GM10847 (cell line): ENCODE results near the gene SLC24A3.

Source experiments
- POLR2A ChIP-seq: IDR thresholded peaks from 2 replicates; pipeline ENCODE4 v1.6.1; 2011; ENCODE audit not compliant: insufficient read length; ENCODE audit errors: extremely low read depth

The SLC24A3 gene

GRCh38 chr20:19451231-19451922, 238.9 kb downstream of the SLC24A3 start:
- no peak for TF ChIP-seq POLR2A

- TF ChIP-seq POLR2A: no peak
Measured at GRCh38 chr20:19451923-19452295, 239.5 kb downstream of the SLC24A3 start.

GRCh38 chr20:19453410-19453809, 241.0 kb downstream of the SLC24A3 start:
- no peak for TF ChIP-seq POLR2A

GRCh38 chr20:19453862-19454261, 241.4 kb downstream of the SLC24A3 start:
- no peak for TF ChIP-seq POLR2A

- TF ChIP-seq POLR2A: no peak
Measured at GRCh38 chr20:19456595-19457395, 244.4 kb downstream of the SLC24A3 start.

GRCh38 chr20:19457611-19458010, 245.2 kb downstream of the SLC24A3 start:
- no peak for TF ChIP-seq POLR2A

GRCh38 chr20:19460386-19460785, 247.9 kb downstream of the SLC24A3 start:
- TF ChIP-seq POLR2A: no peak

- no peak for TF ChIP-seq POLR2A
Measured at GRCh38 chr20:19462491-19462890, 250.0 kb downstream of the SLC24A3 start.

GRCh38 chr20:19463597-19463996, 251.2 kb downstream of the SLC24A3 start:
- no peak for TF ChIP-seq POLR2A

- no peak for TF ChIP-seq POLR2A
Measured at GRCh38 chr20:19465536-19465935, 253.1 kb downstream of the SLC24A3 start.

- TF ChIP-seq POLR2A: no peak
Measured at GRCh38 chr20:19466206-19466928, 253.9 kb downstream of the SLC24A3 start.

GRCh38 chr20:19473216-19473921, 260.9 kb downstream of the SLC24A3 start:
- no peak for TF ChIP-seq POLR2A

- TF ChIP-seq POLR2A: no peak
Measured at GRCh38 chr20:19473922-19474286, 261.5 kb downstream of the SLC24A3 start.

- no peak for TF ChIP-seq POLR2A
Measured at GRCh38 chr20:19478320-19478895, 266.0 kb downstream of the SLC24A3 start.

GRCh38 chr20:19482726-19483125, 270.3 kb downstream of the SLC24A3 start:
- TF ChIP-seq POLR2A: no peak
